SJSA1 (cell line): ENCODE data around the gene FOXL3. TPM values are rescaled to one million over a fixed set of nuclear protein-coding genes. Genes with fewer than 3 reads are reported as not detected.

Source experiments
- DNase-seq, 2 experiments: peaks; one replicate each; pipeline ENCODE4 v3.0.0-alpha.2; 2015 to 2020; ENCODE audit warnings: low spot score in 2 of 2, low read depth in 1 of 2
- H3K27ac ChIP-seq: fragments of 250-450 bp; sonication (Bioruptor Pico); 2 replicates; pipeline ENCODE4 v1.5.1; 2020; ENCODE audit warnings: mild to moderate bottlenecking, moderate library complexity
- H3K27me3 ChIP-seq: fragments of 250-450 bp; sonication (Bioruptor Pico); replicated peaks from 2 replicates; pipeline ENCODE4 v1.5.1; 2020; ENCODE audit warnings: mild to moderate bottlenecking, moderate library complexity
- H3K36me3 ChIP-seq: fragments of 250-450 bp; sonication (Bioruptor Pico); 2 replicates; pipeline ENCODE4 v1.5.1; 2020; ENCODE audit warnings: mild to moderate bottlenecking
- H3K4me1 ChIP-seq: fragments of 250-450 bp; sonication (Bioruptor Pico); replicated peaks from 2 replicates; pipeline ENCODE4 v1.6.1; 2021; ENCODE audit warnings: mild to moderate bottlenecking
- H3K4me3 ChIP-seq: fragments of 250-450 bp; sonication (Bioruptor Pico); 2 replicates; pipeline ENCODE4 v1.5.1; 2020; ENCODE audit warnings: mild to moderate bottlenecking
- H3K9me3 ChIP-seq: fragments of 250-450 bp; sonication (Bioruptor Pico); replicated peaks from 2 replicates; pipeline ENCODE4 v1.5.1; 2020; ENCODE audit warnings: mild to moderate bottlenecking
- total RNA-seq: library from RNA; depleted of rRNA; stranded (reverse); fragments of >200 nt; shearing (Covaris generic); gene quantifications from 2 replicates; pipeline ENCODE4 v1.2.3, GENCODE V29; 2014

The FOXL3 gene
- total RNA-seq, 1 experiment from 2014 or later = not detected

- H3K27me3 ChIP-seq = no peaks in the 10 kb centered on the region; the same call in none of the 2 replicates
- H3K9me3 ChIP-seq = peaks cover 4% of the 10 kb centered on the region; the same call in 1 of the 2 replicates
- no peaks in the 10 kb centered on the region for H3K36me3 ChIP-seq
- no peak overlapping the region for H3K4me3 ChIP-seq
- DNase-seq = no peak
- H3K4me1 ChIP-seq = no peaks in the 10 kb centered on the region
- no peak overlapping the region for H3K27ac ChIP-seq
These were observed 9.5 kb upstream of the FOXL3 start for GRCh38 chr7:280461-280860.

GRCh38 chr7:281637-282036, 8.3 kb upstream of the FOXL3 start:
- Histone ChIP-seq H3K36me3 (no peaks in the 10 kb centered on the region), H3K27ac (no peak overlapping the region), H3K9me3 (peaks cover 4% of the 10 kb centered on the region; the same call in 1 of the 2 replicates), H3K4me1 (no peaks in the 10 kb centered on the region), H3K27me3 (no peaks in the 10 kb centered on the region; the same call in none of the 2 replicates), H3K4me3 (no peak overlapping the region)
- no peak for DNase-seq

- H3K4me3 ChIP-seq = no peak overlapping the region
- H3K4me1 ChIP-seq = no peaks in the 10 kb centered on the region
- no peaks in the 10 kb centered on the region; the same call in 1 of the 2 replicates for H3K9me3 ChIP-seq
- DNase-seq = no peak
- no peak overlapping the region for H3K27ac ChIP-seq
- no peaks in the 10 kb centered on the region for H3K36me3 ChIP-seq
- H3K27me3 ChIP-seq = peaks cover 4% of the 10 kb centered on the region
These were observed 7.3 kb upstream of the FOXL3 start for GRCh38 chr7:282621-283020.

GRCh38 chr7:284762-285722, 4.9 kb upstream of the FOXL3 start:
- Histone ChIP-seq H3K27me3 (peaks cover 22% of the 10 kb centered on the region), H3K27ac (no peak overlapping the region), H3K4me1 (no peaks in the 10 kb centered on the region), H3K36me3 (no peaks in the 10 kb centered on the region), H3K4me3 (no peak overlapping the region), H3K9me3 (no peaks in the 10 kb centered on the region; the same call in 1 of the 2 replicates)
- DNase-seq = no peak

- Histone ChIP-seq H3K4me1 (no peaks in the 10 kb centered on the region), H3K36me3 (no peaks in the 10 kb centered on the region), H3K27ac (no peak overlapping the region), H3K9me3 (no peaks in the 10 kb centered on the region), H3K27me3 (peaks cover 28% of the 10 kb centered on the region), H3K4me3 (no peak overlapping the region)
- DNase-seq = no peak
These were observed 4.2 kb upstream of the FOXL3 start for GRCh38 chr7:285731-286130.

- Histone ChIP-seq H3K4me3 (no peak overlapping the region), H3K4me1 (no peaks in the 10 kb centered on the region), H3K36me3 (no peaks in the 10 kb centered on the region), H3K27ac (no peak overlapping the region), H3K9me3 (no peaks in the 10 kb centered on the region), H3K27me3 (peaks cover 31% of the 10 kb centered on the region)
- DNase-seq = no peak
These were observed 3.7 kb upstream of the FOXL3 start for GRCh38 chr7:286266-286665.

GRCh38 chr7:288671-289101, 1.3 kb upstream of the FOXL3 start:
- H3K9me3 ChIP-seq = no peaks in the 10 kb centered on the region
- H3K4me1 ChIP-seq = no peaks in the 10 kb centered on the region
- H3K36me3 ChIP-seq = no peaks in the 10 kb centered on the region
- H3K27me3 ChIP-seq = peaks cover 46% of the 10 kb centered on the region
- DNase-seq = no peak
- no peak overlapping the region for H3K4me3 ChIP-seq
- no peak overlapping the region for H3K27ac ChIP-seq

- H3K36me3 ChIP-seq = no peaks in the 10 kb centered on the region
- H3K27me3 ChIP-seq = peaks cover 52% of the 10 kb centered on the region
- no peaks in the 10 kb centered on the region for H3K9me3 ChIP-seq
- H3K27ac ChIP-seq = no peak overlapping the region
- DNase-seq = no peak
- no peak overlapping the region for H3K4me3 ChIP-seq
- H3K4me1 ChIP-seq = no peaks in the 10 kb centered on the region
These were observed 688 bp upstream of the FOXL3 start for GRCh38 chr7:289209-289755.

- Histone ChIP-seq H3K27ac (no peak overlapping the region), H3K4me1 (no peaks in the 10 kb centered on the region), H3K4me3 (no peak overlapping the region), H3K9me3 (no peaks in the 10 kb centered on the region), H3K27me3 (peaks cover 52% of the 10 kb centered on the region), H3K36me3 (no peaks in the 10 kb centered on the region)
- DNase-seq = no peak
These were observed 793 bp downstream of the FOXL3 start for GRCh38 chr7:290554-291372.

GRCh38 chr7:291373-292092, 1.6 kb downstream of the FOXL3 start:
- H3K27me3 ChIP-seq = peaks cover 52% of the 10 kb centered on the region
- no peaks in the 10 kb centered on the region for H3K9me3 ChIP-seq
- H3K4me1 ChIP-seq = no peaks in the 10 kb centered on the region
- H3K36me3 ChIP-seq = no peaks in the 10 kb centered on the region
- H3K27ac ChIP-seq = no peak overlapping the region
- no peak for DNase-seq
- H3K4me3 ChIP-seq = no peak overlapping the region

GRCh38 chr7:292226-292625, 2.3 kb downstream of the FOXL3 start:
- H3K27me3 ChIP-seq = peaks cover 52% of the 10 kb centered on the region
- H3K9me3 ChIP-seq = no peaks in the 10 kb centered on the region
- no peaks in the 10 kb centered on the region for H3K4me1 ChIP-seq
- H3K4me3 ChIP-seq = no peak overlapping the region
- H3K27ac ChIP-seq = no peak overlapping the region
- H3K36me3 ChIP-seq = no peaks in the 10 kb centered on the region
- no peak for DNase-seq

GRCh38 chr7:292826-293225, 2.9 kb downstream of the FOXL3 start:
- no peaks in the 10 kb centered on the region for H3K4me1 ChIP-seq
- H3K4me3 ChIP-seq = no peak overlapping the region
- peaks cover 47% of the 10 kb centered on the region for H3K27me3 ChIP-seq
- no peak for DNase-seq
- H3K36me3 ChIP-seq = no peaks in the 10 kb centered on the region
- H3K27ac ChIP-seq = no peak overlapping the region
- H3K9me3 ChIP-seq = no peaks in the 10 kb centered on the region
